Stimulated activated CD8-positive, alpha-beta memory T cell treated with anti-CD3 and anti-CD28 coated beads, Interleukin-12 subunit alpha, Interleukin-12 subunit beta, amount 100 ng/mL, for 24 hours (primary cell): ENCODE data around the gene PAM16.
"Not testable (repeated sequence)": the region's sequence is repeated elsewhere in the genome, so short reads cannot be mapped to it uniquely, and the experiment has no call there.

Experiments
- DNase-seq: peaks from one replicate; pipeline ENCODE4 v3.0.0-alpha.2; 2020; ENCODE audit errors: extremely low read depth

PAM16 gene

DNA sequence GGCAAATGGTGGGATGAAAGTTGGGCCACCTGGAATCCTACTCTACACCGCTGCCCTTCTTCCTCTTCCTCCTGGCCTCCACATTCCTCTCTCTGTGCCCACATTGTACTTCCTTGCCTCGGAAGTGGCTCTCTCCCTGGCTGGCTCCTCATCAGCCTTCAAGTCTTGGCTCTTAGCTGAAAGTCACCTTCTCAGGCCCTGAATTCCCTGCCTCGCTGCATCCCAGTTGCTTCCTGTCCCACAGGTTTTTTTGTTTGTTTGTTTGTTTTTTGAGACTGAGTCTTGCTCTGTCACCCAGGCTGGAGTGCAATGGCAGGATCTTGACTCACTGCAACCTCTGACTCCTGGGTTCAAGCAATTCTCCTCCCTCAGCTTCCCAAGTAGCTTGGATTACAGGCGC, 2.6 kb upstream of the PAM16 start:
- no peak for DNase-seq

GRCh38 chr16:4352843-4353242, 1.7 kb upstream of the PAM16 start:
- no peak for DNase-seq

DNA sequence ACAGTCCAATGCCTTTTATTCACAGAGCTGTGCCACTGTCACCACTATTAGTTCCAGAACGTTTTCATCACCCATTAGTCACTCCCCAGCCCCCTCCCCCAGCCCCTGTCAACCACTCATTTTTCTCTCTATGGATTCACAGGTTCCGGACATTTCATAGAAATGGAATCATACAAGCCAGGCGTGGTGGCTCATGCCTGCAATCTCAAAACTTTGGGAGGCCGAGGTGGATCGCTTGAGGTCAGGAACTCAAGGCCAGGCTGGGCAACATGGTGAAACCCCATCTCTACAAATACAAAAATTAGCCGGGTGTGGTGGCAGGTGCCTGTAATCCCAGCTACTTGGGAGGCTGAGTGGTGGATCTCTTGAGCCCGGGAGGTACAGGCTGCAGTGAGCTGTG, 759 bp upstream of the PAM16 start:
- no peak for DNase-seq

DNA sequence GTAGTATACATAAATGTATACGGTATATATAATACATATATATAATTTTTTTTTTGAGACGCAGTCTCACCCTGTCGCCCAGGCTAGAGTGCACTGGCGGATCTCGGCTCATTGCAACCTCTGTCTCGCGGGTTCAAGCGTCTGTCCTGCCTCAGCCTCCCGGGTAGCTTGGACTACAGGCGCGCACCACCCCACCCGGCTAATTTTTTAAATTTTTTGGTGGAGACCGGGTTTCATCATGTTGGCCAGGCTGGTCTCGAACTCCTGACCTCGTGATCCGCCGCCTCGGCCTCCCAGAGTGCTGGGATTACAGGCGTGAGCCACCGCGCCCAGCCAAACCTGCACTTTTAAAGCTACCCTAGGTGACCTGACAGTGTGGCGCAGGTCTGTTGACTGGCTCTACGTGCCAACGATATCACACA, 745 bp downstream of the PAM16 start:
- DNase-seq = no peak

GRCh38 chr16:4349332-4349731, 1.8 kb downstream of the PAM16 start:
- DNase-seq = no peak

DNA sequence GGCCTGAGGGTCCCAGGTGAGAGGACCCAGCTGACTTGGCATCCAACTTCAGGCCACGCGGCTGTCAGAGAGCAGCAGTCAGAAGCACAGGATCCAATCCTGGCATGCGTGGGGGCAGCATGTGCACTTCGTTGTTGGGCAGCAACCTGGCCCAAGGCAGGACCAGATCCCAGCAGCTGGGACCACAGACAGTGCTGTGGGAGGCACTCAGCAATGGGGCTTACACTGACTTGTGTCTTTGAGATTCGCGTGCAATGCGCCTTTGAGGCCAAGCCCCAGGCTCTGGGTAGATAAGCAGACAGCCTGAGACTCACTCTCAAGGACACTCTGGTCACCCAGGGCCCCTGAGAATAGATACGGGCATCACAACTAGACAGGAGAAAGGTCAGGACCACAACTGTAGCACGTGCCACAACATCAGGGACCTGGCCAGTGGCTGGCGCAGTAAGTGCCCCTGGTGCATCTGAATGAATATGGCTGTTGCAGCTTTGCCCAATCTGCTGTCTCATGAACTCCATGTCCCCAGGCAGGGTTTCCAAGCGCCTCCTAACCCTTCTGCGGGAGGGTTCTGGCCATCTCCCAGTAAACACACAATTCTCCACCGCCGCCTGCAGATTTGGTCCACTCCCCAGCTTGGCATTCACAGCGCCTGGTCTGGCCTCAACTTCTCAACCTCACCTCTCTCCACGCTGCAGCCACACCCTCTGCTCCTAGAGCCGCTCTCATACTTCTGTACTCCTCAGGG, 3.2 kb downstream of the PAM16 start:
- no peak for DNase-seq

- DNase-seq = no peak
Observed at GRCh38 chr16:4347010-4347409, 4.1 kb downstream of the PAM16 start.

DNA sequence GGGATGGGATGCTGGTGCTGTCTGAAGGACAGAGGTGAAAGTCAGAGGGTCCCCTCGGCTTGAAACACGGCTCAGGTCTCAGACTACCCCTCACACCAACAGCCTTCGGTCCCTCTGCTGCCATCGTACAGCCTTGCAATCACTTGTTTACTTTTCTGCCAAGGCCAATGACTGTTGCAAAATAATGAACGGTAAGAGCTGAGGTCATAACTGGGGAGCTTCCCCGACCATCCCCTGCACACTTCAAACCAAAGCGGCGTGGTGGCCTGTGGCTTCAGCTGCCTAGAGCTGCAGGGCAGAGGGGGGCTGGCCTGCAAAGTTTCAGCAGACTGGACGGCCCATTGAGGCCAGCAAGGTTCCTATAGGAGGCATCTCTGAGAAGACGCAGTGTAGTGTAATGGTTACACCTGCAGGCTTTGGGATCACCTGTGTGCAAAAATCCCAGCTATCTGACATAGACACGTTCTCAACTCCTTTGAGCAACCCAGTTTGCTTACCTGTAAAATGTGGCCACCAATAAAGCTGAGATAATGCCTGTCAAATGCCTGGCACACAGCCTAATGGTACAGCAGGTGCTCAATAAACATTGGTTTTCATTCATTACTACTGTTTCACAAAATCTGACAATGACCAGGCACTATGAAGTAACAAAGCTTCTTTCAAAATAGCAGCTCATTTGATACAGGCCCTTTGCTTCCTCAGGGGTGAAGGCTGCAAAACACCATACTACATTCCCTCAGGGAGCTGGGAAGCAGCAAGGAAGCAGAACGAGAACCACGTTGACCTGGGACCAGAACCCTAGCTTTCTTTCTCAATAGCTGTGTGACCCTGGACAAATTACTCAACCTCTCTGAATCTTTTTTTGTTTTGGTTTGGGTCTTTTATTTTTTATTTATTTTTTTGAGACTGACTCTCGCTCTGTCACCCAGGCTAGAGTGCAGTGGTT, 5.0 kb downstream of the PAM16 start:
- no peak for DNase-seq

DNA sequence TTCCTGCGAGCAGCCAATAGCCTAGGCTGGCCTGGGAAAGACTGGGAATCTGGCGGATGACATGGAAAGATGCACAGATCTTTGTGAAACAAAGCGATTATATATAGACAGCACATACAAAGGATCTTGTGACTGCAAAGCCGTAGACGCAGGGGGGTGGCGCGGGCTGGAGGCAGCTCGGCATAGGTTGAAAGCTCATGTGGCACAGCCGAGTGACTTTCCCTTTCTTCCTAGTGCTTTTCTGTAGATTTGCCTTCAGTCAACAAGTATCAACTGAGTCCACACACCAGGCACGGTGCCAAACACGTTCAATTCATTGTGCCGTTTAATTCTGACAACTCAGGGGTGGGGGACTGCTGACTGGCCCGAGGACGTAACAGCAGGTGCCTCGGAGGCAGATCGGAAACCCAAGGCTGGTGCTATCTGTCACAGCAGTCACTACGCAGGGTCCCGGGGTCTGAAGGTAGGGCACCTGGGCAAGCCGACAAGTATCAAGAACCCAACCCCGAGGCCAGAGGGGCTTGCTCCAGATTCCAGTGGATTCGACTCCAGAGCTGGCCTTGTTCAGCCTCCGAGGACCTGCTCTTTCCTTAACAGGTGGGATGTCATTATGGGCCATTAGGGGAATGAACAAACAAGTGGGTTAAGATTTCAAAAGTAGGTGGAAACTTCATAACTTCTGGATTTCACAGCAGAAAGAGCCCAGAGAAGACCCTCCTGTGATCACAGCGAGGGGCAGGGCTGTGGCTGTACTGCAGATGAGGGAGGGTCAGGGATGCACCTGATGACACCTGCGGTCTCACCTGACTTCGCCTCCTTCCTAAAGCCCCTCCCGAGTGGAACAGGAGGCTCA, 5.9 kb downstream of the PAM16 start:
- DNase-seq = no peak

DNA sequence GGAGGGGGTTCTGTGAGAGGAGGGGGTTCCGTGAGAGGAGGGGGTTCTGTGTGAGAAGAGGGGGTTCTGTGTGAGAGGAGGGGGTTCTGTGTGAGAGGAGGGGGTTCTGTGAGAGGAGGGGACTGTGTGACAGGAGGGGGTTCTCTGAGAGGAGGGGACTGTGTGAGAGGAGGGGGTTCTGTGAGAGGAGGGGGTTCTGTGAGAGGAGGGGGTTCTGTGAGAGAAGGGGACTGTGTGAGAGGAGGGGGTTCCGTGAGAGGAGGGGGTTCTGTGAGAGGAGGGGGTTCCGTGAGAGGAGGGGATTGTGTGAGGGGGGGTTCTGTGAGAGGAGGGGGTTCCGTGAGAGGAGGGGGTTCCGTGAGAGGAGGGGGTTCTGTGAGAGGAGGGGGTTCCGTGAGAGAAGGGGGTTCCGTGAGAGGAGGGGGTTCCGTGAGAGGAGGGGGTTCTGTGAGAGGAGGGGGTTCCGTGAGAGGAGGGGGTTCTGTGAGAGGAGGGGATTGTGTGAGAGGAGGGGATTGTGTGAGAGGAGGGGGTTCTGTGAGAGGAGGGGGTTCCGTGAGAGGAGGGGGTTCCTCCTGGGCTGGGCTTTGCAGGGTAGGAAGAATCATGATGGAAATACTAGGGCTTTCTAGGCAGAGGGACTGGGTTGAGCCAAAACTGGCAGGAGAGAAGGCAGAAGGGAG, 6.7 kb downstream of the PAM16 start:
- DNase-seq = not testable (repeated sequence)

- DNase-seq = no peak
Observed at GRCh38 chr16:4342866-4343744, 8.0 kb downstream of the PAM16 start.

DNA sequence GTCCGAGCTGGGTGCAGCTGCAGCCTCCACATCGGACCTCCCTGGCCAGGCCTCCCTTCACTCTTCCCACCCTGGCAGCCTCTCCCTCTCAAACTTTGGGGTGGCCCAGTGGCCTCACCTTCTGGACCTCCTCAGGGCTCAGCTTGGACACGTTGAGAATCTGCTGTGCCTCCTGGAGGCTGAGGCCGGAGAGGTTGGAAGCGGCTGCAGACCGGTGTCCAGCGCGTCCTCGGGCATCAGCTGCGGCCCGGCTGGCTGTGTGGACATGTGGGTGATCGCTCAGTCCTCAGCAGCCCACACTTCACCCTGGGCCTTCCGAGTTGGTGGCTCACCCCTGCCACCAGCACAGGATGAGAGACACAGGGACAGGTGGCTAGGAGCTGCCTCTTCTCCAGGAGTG, 9.9 kb downstream of the PAM16 start:
- DNase-seq = no peak

DNA sequence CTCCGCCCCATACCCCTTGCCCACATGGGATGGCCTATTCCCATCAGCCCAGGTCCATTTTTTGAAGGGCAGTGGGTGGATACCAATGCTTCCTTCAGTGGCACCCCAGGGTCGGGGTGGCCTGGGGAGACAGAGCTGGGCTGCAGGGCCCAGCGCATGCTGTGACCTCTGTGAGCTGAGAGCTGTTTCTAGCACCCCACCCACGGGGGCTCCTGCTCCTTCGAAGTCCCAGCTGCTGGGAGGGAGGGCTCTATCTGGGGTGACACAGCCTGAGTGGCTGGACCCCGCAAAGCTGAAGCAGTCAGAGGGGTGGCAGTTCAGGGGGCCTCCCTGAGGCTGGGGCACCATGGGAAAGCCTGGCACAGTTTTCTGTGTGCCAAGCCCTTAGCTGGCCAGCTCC, 10.7 kb downstream of the PAM16 start:
- DNase-seq = no peak

GRCh38 chr16:4339909-4340308, 11.2 kb downstream of the PAM16 start:
- DNase-seq = no peak

GRCh38 chr16:4339455-4339854, 11.7 kb downstream of the PAM16 start:
- no peak for DNase-seq

GRCh38 chr16:4338712-4339299, 12.3 kb downstream of the PAM16 start:
- DNase-seq = no peak

- DNase-seq = no peak
Observed at GRCh38 chr16:4338125-4338582, 13.0 kb downstream of the PAM16 start.

- no peak for DNase-seq
Observed at GRCh38 chr16:4337540-4338088, 13.5 kb downstream of the PAM16 start.

- DNase-seq = no peak
Observed at GRCh38 chr16:4336701-4337539, 14.2 kb downstream of the PAM16 start.
